PFSK-1 (cell line): ENCODE measurements around the gene DPYSL3.

ENCODE experiments used
- POLR2AphosphoS5 ChIP-seq: IDR thresholded peaks from 2 replicates; pipeline ENCODE4 v1.6.1; 2012; ENCODE audit warnings: low read depth, mild to moderate bottlenecking, control low read depth, low read length, moderate library complexity
- TAF1 ChIP-seq: IDR thresholded peaks from 2 replicates; pipeline ENCODE4 v1.6.1; 2012; ENCODE audit warnings: low read length, control low read depth, borderline replicate concordance; ENCODE audit not compliant: insufficient read depth

- TF ChIP-seq POLR2AphosphoS5, result no peak
- no peak for TF ChIP-seq TAF1
These were observed 22.3 kb upstream of the DPYSL3 start for GRCh38 chr5:147532156-147532555.
